ENCODE data around the gene OXNAD1.

Gene OXNAD1, protein sequence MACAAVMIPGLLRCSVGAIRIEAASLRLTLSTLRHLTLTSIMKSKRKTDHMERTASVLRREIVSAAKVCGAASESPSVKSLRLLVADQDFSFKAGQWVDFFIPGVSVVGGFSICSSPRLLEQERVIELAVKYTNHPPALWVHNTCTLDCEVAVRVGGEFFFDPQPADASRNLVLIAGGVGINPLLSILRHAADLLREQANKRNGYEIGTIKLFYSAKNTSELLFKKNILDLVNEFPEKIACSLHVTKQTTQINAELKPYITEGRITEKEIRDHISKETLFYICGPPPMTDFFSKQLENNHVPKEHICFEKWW

DNA sequence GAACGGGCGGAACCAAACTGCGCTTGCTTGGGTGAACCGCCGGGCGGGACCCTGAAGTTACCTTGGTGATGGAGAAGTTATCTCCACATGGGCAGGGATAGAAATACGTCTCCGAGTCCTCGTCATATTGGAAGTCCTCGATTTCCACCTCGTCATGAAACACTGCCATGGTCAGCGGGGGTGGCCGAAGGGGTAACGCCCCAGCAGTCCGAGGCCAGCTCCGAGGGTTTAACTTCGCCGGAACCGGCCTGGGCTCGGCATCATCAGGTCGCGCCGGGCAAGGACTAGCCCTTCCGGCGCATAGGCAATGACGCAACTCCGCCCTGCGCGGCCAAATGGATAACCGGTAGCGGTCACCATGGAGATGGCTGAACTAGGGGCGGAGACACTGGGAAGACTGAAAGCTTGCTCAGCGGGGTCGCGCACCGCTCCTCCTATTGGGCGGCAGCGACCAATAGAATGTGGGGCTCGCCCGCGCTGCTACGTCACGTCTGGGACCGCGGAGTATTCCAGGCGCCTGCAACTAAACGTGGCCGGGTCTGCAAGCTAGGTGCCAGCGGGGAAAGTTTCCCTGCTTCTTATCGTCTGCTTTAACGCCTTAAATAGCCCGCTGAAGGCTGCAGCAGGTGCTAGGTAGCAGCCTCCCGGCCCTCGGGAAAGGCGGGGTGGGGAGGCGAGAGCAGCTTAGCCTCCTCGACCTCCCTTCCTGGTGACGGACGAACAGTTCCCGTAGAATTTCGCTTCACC, at the start of gene OXNAD1, which contains the start of gene DPH3:
OXNAD1 (plus strand) TSS at position 505 of the 747 bp plus-strand sequence. CDS start 5,741 bp downstream, outside the sequence.
DPH3 (minus strand) TSS at position 236 of the 747 bp plus-strand sequence; CDS start at position 169, 67 bp downstream.
- Histone ChIP-seq H3K4me1 (ENCODE audit: control insufficient read depth in 1 of 2, insufficient read depth in 2 of 2, low read length in 2 of 2) (peaks cover 0 to 35% of the 10 kb centered on the region in 2 donors), H3K27ac (ENCODE audit: low read length) (peak within 1 kb of the TSS; percentile 96), H3K27me3 (ENCODE audit: low read depth, low read length) (no peaks in the 10 kb centered on the region), H3K36me3 (ENCODE audit: control insufficient read depth in 1 of 2, insufficient read depth in 2 of 2, low read length in 2 of 2) (peaks cover 10 to 14% of the 10 kb centered on the region in 2 donors), H3K4me3 (ENCODE audit: low read depth in 1 of 2, low read length in 2 of 2) (peak within 1 kb of the TSS; percentile 96 to 97), H3K9me3 (ENCODE audit: control insufficient read depth in 1 of 2, low read length in 2 of 2) (no peaks in the 10 kb centered on the region)

DNA sequence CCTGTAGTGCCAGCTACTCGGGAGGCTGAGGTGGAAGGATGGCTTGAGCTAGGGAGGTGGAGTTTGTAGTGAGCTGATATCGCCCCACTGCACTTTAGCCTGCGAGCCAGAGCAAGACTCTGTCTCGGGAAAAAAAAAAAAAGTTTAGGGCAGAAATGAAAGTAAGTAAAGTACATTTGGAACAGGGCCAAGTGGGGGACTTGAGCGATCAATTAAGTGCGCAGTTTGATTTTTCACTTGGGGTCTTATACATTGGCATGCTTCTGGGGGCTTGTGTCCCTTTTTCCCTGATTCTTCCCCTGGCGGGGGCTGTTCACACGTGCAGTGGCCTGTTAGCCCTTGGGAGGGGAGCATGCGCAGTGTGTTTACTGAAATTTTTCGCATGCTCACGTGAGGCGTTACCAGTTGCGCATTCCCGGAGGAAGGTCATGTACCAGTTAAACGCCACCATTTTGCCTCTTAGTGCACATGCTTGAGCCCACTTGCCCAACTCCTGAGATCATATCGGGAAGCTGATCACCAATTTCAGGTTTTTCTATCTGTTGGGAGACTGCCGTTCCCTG, 48.6 kb upstream of the OXNAD1 start:
- Histone ChIP-seq H3K4me3 (ENCODE audit: low read depth in 1 of 2, low read length in 2 of 2) (no peak overlapping the region), H3K9me3 (ENCODE audit: control insufficient read depth in 1 of 2, low read length in 2 of 2) (no peaks in the 10 kb centered on the region), H3K36me3 (ENCODE audit: control insufficient read depth in 1 of 2, insufficient read depth in 2 of 2, low read length in 2 of 2) (no peaks in the 10 kb centered on the region), H3K27me3 (ENCODE audit: low read depth, low read length) (no peaks in the 10 kb centered on the region), H3K4me1 (ENCODE audit: control insufficient read depth in 1 of 2, insufficient read depth in 2 of 2, low read length in 2 of 2) (no peaks in the 10 kb centered on the region), H3K27ac (ENCODE audit: low read length) (no peak overlapping the region)

DNA sequence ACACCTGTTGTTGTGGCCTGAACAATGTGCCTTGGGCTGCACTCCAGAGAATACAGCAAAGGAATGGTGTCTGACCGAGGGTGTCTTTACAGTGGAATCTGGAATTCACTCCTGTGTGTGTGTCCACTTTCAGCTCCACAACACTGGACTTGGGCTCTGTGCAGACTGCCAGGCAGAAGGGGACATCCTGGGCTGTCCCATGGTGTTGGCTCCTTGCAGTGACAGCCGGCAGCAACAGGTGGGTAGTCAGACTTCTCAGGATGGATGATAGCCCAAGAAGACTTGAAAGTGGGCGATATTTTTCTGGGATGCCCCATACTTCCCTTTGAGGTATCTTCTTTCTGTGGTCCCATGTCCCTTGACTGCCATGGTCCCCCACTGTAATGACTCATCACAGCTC, 45.2 kb upstream of the OXNAD1 start:
- Histone ChIP-seq H3K4me3 (ENCODE audit: low read depth in 1 of 2, low read length in 2 of 2) (no peak overlapping the region), H3K4me1 (ENCODE audit: control insufficient read depth in 1 of 2, insufficient read depth in 2 of 2, low read length in 2 of 2) (no peaks in the 10 kb centered on the region), H3K9me3 (ENCODE audit: control insufficient read depth in 1 of 2, low read length in 2 of 2) (no peaks in the 10 kb centered on the region), H3K27ac (ENCODE audit: low read length) (no peak overlapping the region), H3K27me3 (ENCODE audit: low read depth, low read length) (no peaks in the 10 kb centered on the region), H3K36me3 (ENCODE audit: control insufficient read depth in 1 of 2, insufficient read depth in 2 of 2, low read length in 2 of 2) (no peaks in the 10 kb centered on the region)

DNA sequence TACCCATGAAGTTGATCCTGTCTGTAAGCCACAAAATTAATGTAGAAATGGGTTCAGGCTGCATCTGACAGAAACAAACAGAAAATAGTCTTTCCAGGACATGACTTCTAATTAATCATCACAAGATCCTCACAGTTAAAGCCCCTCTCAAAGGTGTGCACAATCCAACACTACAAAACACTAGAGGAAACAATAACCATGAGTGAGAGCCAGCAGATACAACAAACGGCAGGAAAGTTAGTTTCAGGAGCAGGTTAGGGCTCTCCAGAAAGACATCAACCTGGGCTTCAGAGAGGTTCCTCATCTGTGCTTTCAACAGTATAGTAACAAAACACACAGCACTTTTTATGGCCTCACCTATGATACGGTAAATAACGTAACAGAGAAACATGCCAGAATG, 43.0 kb upstream of the OXNAD1 start:
- H3K4me1 ChIP-seq (ENCODE audit: control insufficient read depth in 1 of 2, insufficient read depth in 2 of 2, low read length in 2 of 2) = no peaks in the 10 kb centered on the region
- H3K9me3 ChIP-seq (ENCODE audit: control insufficient read depth in 1 of 2, low read length in 2 of 2) = no peaks in the 10 kb centered on the region
- H3K27ac ChIP-seq (ENCODE audit: low read length) = no peak overlapping the region
- no peaks in the 10 kb centered on the region for H3K27me3 ChIP-seq (ENCODE audit: low read depth, low read length)
- no peaks in the 10 kb centered on the region for H3K36me3 ChIP-seq (ENCODE audit: control insufficient read depth in 1 of 2, insufficient read depth in 2 of 2, low read length in 2 of 2)
- no peak overlapping the region for H3K4me3 ChIP-seq (ENCODE audit: low read depth in 1 of 2, low read length in 2 of 2)

DNA sequence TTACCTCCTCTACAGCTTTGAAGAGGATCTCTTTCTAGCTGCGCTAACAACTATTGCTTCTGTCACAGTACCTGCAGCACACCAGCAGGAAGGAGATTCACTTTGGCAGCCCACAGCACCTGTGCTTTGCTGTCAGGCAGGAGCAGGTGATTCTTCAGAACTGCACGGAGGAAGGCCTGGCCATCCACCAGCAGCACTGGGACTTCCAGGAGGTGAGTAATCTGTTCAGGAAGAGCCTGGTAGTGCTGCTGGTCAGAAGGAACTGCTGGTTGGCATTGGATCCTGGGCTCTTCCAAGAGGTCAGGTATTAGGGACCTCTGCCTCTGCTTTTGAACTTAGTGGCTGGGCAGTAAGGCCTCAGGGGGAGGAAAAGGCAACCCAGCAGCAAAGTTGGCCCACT, 42.5 kb upstream of the OXNAD1 start:
- Histone ChIP-seq H3K27ac (ENCODE audit: low read length) (no peak overlapping the region), H3K4me3 (ENCODE audit: low read depth in 1 of 2, low read length in 2 of 2) (no peak overlapping the region), H3K9me3 (ENCODE audit: control insufficient read depth in 1 of 2, low read length in 2 of 2) (no peaks in the 10 kb centered on the region), H3K4me1 (ENCODE audit: control insufficient read depth in 1 of 2, insufficient read depth in 2 of 2, low read length in 2 of 2) (no peaks in the 10 kb centered on the region), H3K36me3 (ENCODE audit: control insufficient read depth in 1 of 2, insufficient read depth in 2 of 2, low read length in 2 of 2) (no peaks in the 10 kb centered on the region), H3K27me3 (ENCODE audit: low read depth, low read length) (no peaks in the 10 kb centered on the region)

DNA sequence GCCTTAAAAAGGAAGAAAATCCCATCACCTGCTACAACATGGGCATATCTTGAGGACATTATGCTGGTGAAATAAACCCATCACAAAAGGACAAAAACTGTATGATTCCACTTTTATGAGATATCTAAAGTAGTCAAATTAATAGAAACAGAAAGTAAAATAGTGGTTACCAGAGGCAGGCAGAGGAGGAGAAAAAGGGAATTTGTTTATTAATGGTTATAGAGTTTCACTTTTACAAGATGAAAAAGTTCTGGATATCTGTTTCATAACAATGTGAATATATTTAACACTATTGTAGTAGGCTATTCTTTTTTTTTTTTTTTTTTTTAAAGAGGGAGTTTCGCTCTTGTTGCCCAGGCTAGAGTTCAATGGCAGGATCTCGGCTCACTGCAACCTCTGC, 40.7 kb upstream of the OXNAD1 start:
- Histone ChIP-seq H3K27ac (ENCODE audit: low read length) (no peak overlapping the region), H3K36me3 (ENCODE audit: control insufficient read depth in 1 of 2, insufficient read depth in 2 of 2, low read length in 2 of 2) (no peaks in the 10 kb centered on the region), H3K4me1 (ENCODE audit: control insufficient read depth in 1 of 2, insufficient read depth in 2 of 2, low read length in 2 of 2) (no peaks in the 10 kb centered on the region), H3K4me3 (ENCODE audit: low read depth in 1 of 2, low read length in 2 of 2) (no peak overlapping the region), H3K27me3 (ENCODE audit: low read depth, low read length) (no peaks in the 10 kb centered on the region), H3K9me3 (ENCODE audit: control insufficient read depth in 1 of 2, low read length in 2 of 2) (no peaks in the 10 kb centered on the region)

DNA sequence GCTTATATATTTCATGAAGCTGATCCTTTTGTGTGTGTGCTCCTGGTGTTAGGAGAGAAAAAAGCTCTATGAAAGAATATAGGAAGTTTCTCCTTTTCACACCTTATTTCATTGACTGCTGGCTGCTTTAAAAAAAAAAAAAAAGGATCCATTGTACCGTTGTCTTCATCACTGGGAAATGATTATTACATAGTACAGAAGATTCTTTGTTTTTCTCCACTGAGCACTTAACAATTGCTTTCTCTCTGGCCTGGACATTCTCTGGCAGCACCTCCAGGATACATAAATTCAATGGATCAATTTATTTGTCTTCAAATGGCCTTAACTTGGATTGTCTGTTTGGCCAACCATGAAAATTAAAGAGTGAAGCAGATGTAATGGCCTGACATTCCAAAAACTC, 37.4 kb upstream of the OXNAD1 start:
- no peaks in the 10 kb centered on the region for H3K27me3 ChIP-seq (ENCODE audit: low read depth, low read length)
- H3K4me1 ChIP-seq (ENCODE audit: control insufficient read depth in 1 of 2, insufficient read depth in 2 of 2, low read length in 2 of 2) = no peaks in the 10 kb centered on the region
- no peak overlapping the region for H3K4me3 ChIP-seq (ENCODE audit: low read depth in 1 of 2, low read length in 2 of 2)
- no peak overlapping the region for H3K27ac ChIP-seq (ENCODE audit: low read length)
- no peaks in the 10 kb centered on the region for H3K36me3 ChIP-seq (ENCODE audit: control insufficient read depth in 1 of 2, insufficient read depth in 2 of 2, low read length in 2 of 2)
- no peaks in the 10 kb centered on the region for H3K9me3 ChIP-seq (ENCODE audit: control insufficient read depth in 1 of 2, low read length in 2 of 2)

DNA sequence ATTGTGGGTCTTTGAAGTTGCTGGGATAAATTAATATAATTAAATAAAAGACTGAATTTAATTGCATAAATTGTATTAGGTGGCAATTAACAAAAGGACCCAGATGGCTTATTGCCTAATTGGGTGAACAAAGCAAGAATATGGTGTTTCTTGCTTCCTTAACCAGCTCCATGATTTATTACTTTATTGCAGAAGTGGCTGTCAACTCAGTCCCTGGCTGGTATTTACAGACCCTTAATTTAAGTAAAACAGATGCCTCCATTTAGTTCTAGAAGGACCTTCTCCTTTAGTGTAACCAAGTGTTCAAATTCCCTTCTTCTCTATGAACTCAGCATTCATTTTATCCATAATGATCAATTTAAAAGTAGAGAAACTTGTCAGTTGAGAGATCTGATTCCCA, 35.3 kb upstream of the OXNAD1 start:
- Histone ChIP-seq H3K4me3 (ENCODE audit: low read depth in 1 of 2, low read length in 2 of 2) (no peak overlapping the region), H3K27ac (ENCODE audit: low read length) (no peak overlapping the region), H3K9me3 (ENCODE audit: control insufficient read depth in 1 of 2, low read length in 2 of 2) (no peaks in the 10 kb centered on the region), H3K27me3 (ENCODE audit: low read depth, low read length) (no peaks in the 10 kb centered on the region), H3K4me1 (ENCODE audit: control insufficient read depth in 1 of 2, insufficient read depth in 2 of 2, low read length in 2 of 2) (no peaks in the 10 kb centered on the region), H3K36me3 (ENCODE audit: control insufficient read depth in 1 of 2, insufficient read depth in 2 of 2, low read length in 2 of 2) (no peaks in the 10 kb centered on the region)

DNA sequence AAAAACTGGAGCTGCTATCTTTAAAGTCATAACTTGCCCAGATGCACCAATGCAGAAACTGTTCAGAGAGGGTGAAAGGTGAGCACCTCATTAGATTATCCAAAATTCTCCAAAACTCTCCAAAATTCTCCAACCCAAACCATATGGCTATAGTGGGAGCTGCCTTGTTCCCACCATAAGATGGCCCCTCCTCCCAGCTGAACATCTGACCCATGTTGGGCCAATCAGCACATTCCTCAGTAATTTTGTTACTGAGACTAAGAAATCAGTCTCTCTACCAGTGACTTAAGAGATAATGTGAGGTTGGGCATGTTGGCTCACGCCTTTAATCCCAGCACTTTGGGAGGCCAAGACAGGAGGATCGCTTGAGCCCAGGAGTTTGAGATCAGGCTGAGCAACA, 33.0 kb upstream of the OXNAD1 start:
- Histone ChIP-seq H3K27ac (ENCODE audit: low read length) (no peak overlapping the region), H3K9me3 (ENCODE audit: control insufficient read depth in 1 of 2, low read length in 2 of 2) (no peaks in the 10 kb centered on the region), H3K4me3 (ENCODE audit: low read depth in 1 of 2, low read length in 2 of 2) (no peak overlapping the region), H3K4me1 (ENCODE audit: control insufficient read depth in 1 of 2, insufficient read depth in 2 of 2, low read length in 2 of 2) (no peaks in the 10 kb centered on the region), H3K36me3 (ENCODE audit: control insufficient read depth in 1 of 2, insufficient read depth in 2 of 2, low read length in 2 of 2) (no peaks in the 10 kb centered on the region), H3K27me3 (ENCODE audit: low read depth, low read length) (no peaks in the 10 kb centered on the region)

DNA sequence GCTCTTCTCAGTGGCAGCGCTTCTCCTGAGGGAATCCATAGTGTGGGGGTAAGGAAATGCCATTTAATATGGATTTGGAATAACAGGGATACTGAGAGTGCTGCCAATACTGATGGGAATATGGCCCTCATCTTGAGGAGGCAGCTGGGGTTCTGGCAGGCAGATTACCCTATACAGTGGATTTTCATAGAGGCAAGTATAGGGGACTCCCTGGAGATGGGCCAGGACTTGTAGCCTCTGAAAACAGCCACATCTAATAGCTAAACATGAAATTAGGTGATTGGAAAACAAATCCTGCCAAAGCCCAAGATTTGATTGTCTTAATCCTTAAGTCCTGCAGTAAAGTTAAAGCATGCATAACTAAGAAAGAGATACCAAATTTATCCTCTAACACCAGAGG, 31.2 kb upstream of the OXNAD1 start:
- H3K36me3 ChIP-seq (ENCODE audit: control insufficient read depth in 1 of 2, insufficient read depth in 2 of 2, low read length in 2 of 2) = no peaks in the 10 kb centered on the region
- H3K4me1 ChIP-seq (ENCODE audit: control insufficient read depth in 1 of 2, insufficient read depth in 2 of 2, low read length in 2 of 2) = no peaks in the 10 kb centered on the region
- no peaks in the 10 kb centered on the region for H3K9me3 ChIP-seq (ENCODE audit: control insufficient read depth in 1 of 2, low read length in 2 of 2)
- no peak overlapping the region for H3K27ac ChIP-seq (ENCODE audit: low read length)
- H3K4me3 ChIP-seq (ENCODE audit: low read depth in 1 of 2, low read length in 2 of 2) = no peak overlapping the region
- H3K27me3 ChIP-seq (ENCODE audit: low read depth, low read length) = no peaks in the 10 kb centered on the region

DNA sequence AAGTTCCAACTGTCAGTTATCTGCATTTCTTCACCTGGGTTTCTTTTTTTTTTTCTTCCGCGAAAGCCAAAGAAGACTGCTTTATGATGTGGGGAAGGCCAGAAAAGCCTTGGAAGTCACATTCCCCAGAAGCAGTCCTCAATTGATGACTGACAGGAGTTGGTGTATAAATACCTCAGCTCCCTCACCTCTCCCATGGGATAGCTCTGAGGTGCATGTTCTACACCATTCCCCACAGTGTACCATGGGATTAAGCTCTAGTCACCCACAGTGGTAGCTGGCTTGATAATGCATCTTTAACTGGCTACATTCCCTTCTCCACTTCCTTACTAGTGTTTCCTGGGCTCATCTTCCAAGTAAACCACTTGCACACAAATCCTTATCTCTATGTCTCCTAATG, 30.7 kb upstream of the OXNAD1 start:
- Histone ChIP-seq H3K4me1 (ENCODE audit: control insufficient read depth in 1 of 2, insufficient read depth in 2 of 2, low read length in 2 of 2) (no peaks in the 10 kb centered on the region), H3K9me3 (ENCODE audit: control insufficient read depth in 1 of 2, low read length in 2 of 2) (no peaks in the 10 kb centered on the region), H3K4me3 (ENCODE audit: low read depth in 1 of 2, low read length in 2 of 2) (no peak overlapping the region), H3K27me3 (ENCODE audit: low read depth, low read length) (no peaks in the 10 kb centered on the region), H3K36me3 (ENCODE audit: control insufficient read depth in 1 of 2, insufficient read depth in 2 of 2, low read length in 2 of 2) (no peaks in the 10 kb centered on the region), H3K27ac (ENCODE audit: low read length) (no peak overlapping the region)
